HepG2 (cell line): ENCODE measurements around the gene SESN1. TPM values are rescaled to one million over a fixed set of nuclear protein-coding genes. Genes with fewer than 3 reads are reported as not detected.

ENCODE experiments used
- ATAC-seq: fragments of 200-7000 bp; cut with Tn5 transposase; 3 replicates; pipeline ENCODE4 v1.9.1; 2020; ENCODE audit warnings: mild to moderate bottlenecking, moderate library complexity
- BruUV-seq: library from RNA; stranded (reverse); fragments of 400-500 nt; replicated peaks from 2 replicates; lab custom pipeline; 2021; lab: Mats Ljungman, UMichigan
- CTCF ChIA-PET: fragments of 300-600 bp; formaldehyde crosslinking; extraction: SDS; loops from one replicate; lab custom pipeline; 2021; ENCODE audit warnings: low total read pairs, inconsistent platforms, low intra/inter-chr PET ratio; lab: Yijun Ruan, JAX
- POLR2A ChIA-PET: fragments of 350-600 bp; sonication (Branson Sonifier 250); formaldehyde crosslinking; loops from one replicate; lab custom pipeline; 2020; ENCODE audit warnings: antibody characterized with exemption, inconsistent platforms; lab: Yijun Ruan, JAX
- DNase-seq: peaks from one replicate; pipeline ENCODE4 v3.0.0-alpha.2; 2015; ENCODE audit warnings: low spot score
- FAIRE-seq: peaks from 3 replicates; lab custom pipeline; 2011; peaks lifted over from hg19 to GRCh38; lab: Jason Lieb, UNC
- H2AFZ ChIP-seq: one replicate; pipeline ENCODE4 v1.6.1; 2011; ENCODE audit warnings: low read length, inconsistent platforms
- H3K27ac ChIP-seq: fragments of 300-600 bp; 3 replicates; pipeline ENCODE4 v1.8.0; 2011; ENCODE audit warnings: mixed run types, mild to moderate bottlenecking, mixed read lengths, low read length, inconsistent platforms; ENCODE audit not compliant: insufficient read depth; ENCODE audit errors: extremely low read length
- H3K27me3 ChIP-seq, 2 experiments: fragments of 200-600 bp in 1 of 2; 2 replicates in 1 of 2; 3 replicates in 1 of 2; pipeline versions ENCODE4 v1.6.0 to v1.8.0; 2011; ENCODE audit warnings: low read length in 2 of 2, mild to moderate bottlenecking in 2 of 2, moderate library complexity in 2 of 2, inconsistent platforms in 1 of 2; ENCODE audit not compliant: insufficient read depth in 2 of 2, control insufficient read depth in 1 of 2
- H3K36me3 ChIP-seq, 2 experiments: fragments of 200-600 bp in 1 of 2; replicated peaks in 1 of 2; 2 replicates in 1 of 2; 3 replicates in 1 of 2; pipeline versions ENCODE4 v1.5.1 to v1.8.0; 2011; ENCODE audit warnings: low read length in 2 of 2, inconsistent platforms in 1 of 2; ENCODE audit not compliant: insufficient read depth in 2 of 2, control insufficient read depth in 1 of 2
- H3K4me1 ChIP-seq: 2 replicates; pipeline ENCODE4 v1.5.1; 2012; ENCODE audit warnings: low read length, inconsistent platforms; ENCODE audit not compliant: insufficient read depth
- H3K4me2 ChIP-seq: 2 replicates; pipeline ENCODE4 v1.6.0; 2011; ENCODE audit warnings: low read depth, low read length, inconsistent platforms
- H3K4me3 ChIP-seq, 3 experiments: fragments of 200-600 bp in 1 of 3; sonication (generic), shearing (Covaris generic) in 1 of 3; replicated peaks in 1 of 3; 2 replicates each; pipeline ENCODE4 v1.5.1; 2011 to 2016; ENCODE audit warnings: low read length in 3 of 3, inconsistent platforms in 2 of 3, low read depth in 2 of 3, mild to moderate bottlenecking in 2 of 3, control low read depth in 1 of 3, mixed read lengths in 1 of 3; ENCODE audit not compliant: insufficient read depth in 1 of 3
- H3K79me2 ChIP-seq: one replicate; pipeline ENCODE4 v1.6.1; 2011; ENCODE audit warnings: low read length, inconsistent platforms; ENCODE audit not compliant: insufficient read depth
- H3K9ac ChIP-seq: 2 replicates; pipeline ENCODE4 v1.6.0; 2011; ENCODE audit warnings: mild to moderate bottlenecking, low read depth, low read length, inconsistent platforms; ENCODE audit not compliant: insufficient read depth
- H3K9me3 ChIP-seq: 2 replicates; pipeline ENCODE4 v1.5.1; 2012; ENCODE audit warnings: mild to moderate bottlenecking, low read length
- H4K20me1 ChIP-seq: 2 replicates; pipeline ENCODE4 v1.6.0; 2011; ENCODE audit warnings: inconsistent platforms, mild to moderate bottlenecking, low read length, moderate library complexity; ENCODE audit not compliant: insufficient read depth
- ARID4A ChIP-seq: sonication (generic); formaldehyde crosslinking; IDR thresholded peaks from 2 replicates; pipeline ENCODE4 v1.5.0; 2020; ENCODE audit warnings: mild to moderate bottlenecking, missing genetic modification reagents, borderline replicate concordance
- HNF4A ChIP-seq: sonication (generic); formaldehyde crosslinking; IDR thresholded peaks from 2 replicates; pipeline ENCODE4 v1.4.0; 2020; ENCODE audit warnings: missing genetic modification reagents
- HNF4G ChIP-seq, 2 experiments: sonication (generic) in 1 of 2; formaldehyde crosslinking in 1 of 2; IDR thresholded peaks; 2 replicates each; pipeline versions ENCODE4 v1.4.0 to v1.6.1; 2011 to 2020; ENCODE audit warnings: borderline replicate concordance in 2 of 2, low read depth in 2 of 2, mild to moderate bottlenecking in 2 of 2, low read length in 1 of 2, missing genetic modification reagents in 1 of 2, moderate library complexity in 1 of 2
- HOXA3 ChIP-seq: sonication (generic); formaldehyde crosslinking; IDR thresholded peaks from 2 replicates; pipeline ENCODE4 v1.5.0; 2020; ENCODE audit warnings: missing genetic modification reagents
- ISL2 ChIP-seq: sonication (generic); formaldehyde crosslinking; IDR thresholded peaks from 2 replicates; pipeline ENCODE4 v1.5.0; 2020; ENCODE audit warnings: missing genetic modification reagents
- POGZ ChIP-seq: sonication (generic); formaldehyde crosslinking; IDR thresholded peaks from 2 replicates; pipeline ENCODE4 v1.4.0; 2020; ENCODE audit warnings: mild to moderate bottlenecking, missing genetic modification reagents
- SOX13 ChIP-seq, 3 experiments: fragments of 450-650 bp in 1 of 3; sonication (generic) in 1 of 3; formaldehyde crosslinking in 1 of 3; IDR thresholded peaks in 2 of 3; conservative IDR thresholded peaks in 1 of 3; 2 replicates each; pipeline versions ENCODE4 v1.5.0 to v1.6.1; 2016 to 2020; ENCODE audit warnings: antibody characterized with exemption in 1 of 3, mild to moderate bottlenecking in 1 of 3, missing compliant biosample characterization in 1 of 3, missing genetic modification reagents in 1 of 3, moderate library complexity in 1 of 3
- TFAP4 ChIP-seq: sonication (generic); IDR thresholded peaks from 2 replicates; pipeline ENCODE4 v1.6.1; 2016; ENCODE audit warnings: low read depth, borderline replicate concordance
- ZHX2 ChIP-seq, 2 experiments: sonication (generic) in 1 of 2; formaldehyde crosslinking in 1 of 2; IDR thresholded peaks; 2 replicates each; pipeline versions ENCODE4 v1.6.1 to v1.9.0; 2014 to 2022; ENCODE audit warnings: antibody characterized with exemption in 1 of 2, borderline replicate concordance in 1 of 2, inconsistent platforms in 1 of 2, low read depth in 1 of 2, missing genetic modification reagents in 1 of 2
- ZMYM4 ChIP-seq: sonication (generic); formaldehyde crosslinking; IDR thresholded peaks from 2 replicates; pipeline ENCODE4 v1.8.1; 2023; ENCODE audit warnings: mild to moderate bottlenecking, missing genetic modification reagents
- WGBS: methylation state at CpG from one replicate; pipeline ENCODE4 v1.1.6; 2017; ENCODE audit warnings: low lambda C conversion rate; 5-methylcytosine and 5-hydroxymethylcytosine counted together
- in situ Hi-C: cut with HindIII; loops from 2 replicates; pipeline ENCODE4 v1.10.0; 2017; ENCODE audit warnings: low pct_unique_long_range_greater_than_20kb; ENCODE audit not compliant: extremely low pct_ligation_motif_present
- intact Hi-C: fragments of 100-400 bp; cut with micrococcal nuclease; formaldehyde crosslinking; loops from one replicate; pipeline ENCODE4 v1.10.0; 2022; ENCODE audit not compliant: unreplicated experiment
- polyA plus RNA-seq, 8 experiments: library from polyadenylated mRNA; depleted of rRNA in 3 of 8; stranded (reverse) in 7 of 8; unstranded in 1 of 8; fragments of >200 nt; fragmentation: Illumina TruSeq in 4 of 8; extraction: Trizol in 4 of 8; gene quantifications; 2 replicates each; pipeline versions ENCODE4 v1.2.1 to v1.2.3, GENCODE V29; 2011 to 2016; ENCODE audit warnings: low read depth in 4 of 8, missing spikeins in 1 of 8, mixed read lengths in 1 of 8; ENCODE audit not compliant: insufficient read depth in 1 of 8
- total RNA-seq, 5 experiments: library from RNA; depleted of rRNA; stranded (reverse); fragments of >200 nt; fragmentation: Illumina TruSeq; extraction: Trizol; gene quantifications; 2 replicates each; pipeline ENCODE4 v1.2.3, GENCODE V29; 2016; ENCODE audit warnings: low read depth in 1 of 5

The SESN1 gene
- total and polyA plus RNA-seq, 2 of the 13 experiments (the other 11 are each of a cell fraction or from before 2014, with no cell fraction given), result 24.9 to 44.7 TPM

GRCh38 chr6:108989700-108990099, 104.9 kb downstream of the SESN1 start:
- Histone ChIP-seq H3K79me2 (no peaks in the 10 kb centered on the region), H3K36me3 (peaks cover 21 to 25% of the 10 kb centered on the region in 2 experiments), H3K9ac (no peak overlapping the region), H4K20me1 (no peaks in the 10 kb centered on the region), H3K27me3 (no peaks in the 10 kb centered on the region), H3K4me3 (no peak overlapping the region), H2AFZ (no peak overlapping the region), H3K9me3 (no peaks in the 10 kb centered on the region), H3K27ac (peak overlapping the region; percentile 53), H3K4me1 (peaks cover 23% of the 10 kb centered on the region), H3K4me2 (peak overlapping the region; percentile 19; the same call in 1 of the 2 replicates)
- peak; percentile 93 for ATAC-seq
- in situ Hi-C loops (no loop called here), intact Hi-C loops (no loop called here)
- peak; percentile 79 for FAIRE-seq
- ChIA-PET CTCF (no interaction called here), POLR2A (no interaction called here)
- BruUV-seq, result no TSS peak
- peak; percentile 45 for DNase-seq
- 64% methylated on average over 3 of the region's 3 CpGs for WGBS
- TF ChIP-seq HOXA3 (CRISPR knock-in tag), result peak; percentile 79
- TF ChIP-seq POGZ (CRISPR knock-in tag), result peak; percentile 90
- TF ChIP-seq ZMYM4 (CRISPR knock-in tag), result peak; percentile 96
- peak; percentile 79 for TF ChIP-seq HNF4A (CRISPR knock-in tag)
- 0 out of 2 replicates have a peak, but pooled peaks have one; percentile 46 for TF ChIP-seq ZHX2 (IDR thresholded peaks at IDR 0.05; ENCODE audit: low read depth)
- TF ChIP-seq ZHX2 (CRISPR knock-in tag; IDR thresholded peaks at IDR 0.05; ENCODE audit: borderline replicate concordance), result no peak
- TF ChIP-seq SOX13 (IDR thresholded peaks at IDR 0.05), result no peak
- TF ChIP-seq SOX13 (CRISPR knock-in tag; conservative IDR thresholded peaks at IDR 0.05 in 1 of 2, IDR thresholded peaks at IDR 0.05 in 1 of 2), result peak in 1 of 2 experiments; percentile 23; a peak in 1 of 4 replicates
- TF ChIP-seq TFAP4, result peak; percentile 74; the same call in 1 of the 2 replicates
- 0 out of 2 replicates have a peak, but pooled peaks have one; percentile 26 for TF ChIP-seq ISL2 (CRISPR knock-in tag)
- TF ChIP-seq HNF4G (IDR thresholded peaks at IDR 0.05; ENCODE audit: borderline replicate concordance, low read depth, low read length), result peak; percentile 68
- no peak for TF ChIP-seq HNF4G (CRISPR knock-in tag; IDR thresholded peaks at IDR 0.05; ENCODE audit: borderline replicate concordance, low read depth)
- peak; percentile 19; the same call in 1 of the 2 replicates for TF ChIP-seq ARID4A (CRISPR knock-in tag)
